ENCODE results near the gene ITGB6.

The ITGB6 gene

GRCh38 chr2:160221391-160222276, 21.6 kb upstream of the ITGB6 start:
- H3K9ac ChIP-seq (ENCODE audit: low read depth in 1 of 2, low read length in 2 of 2), result peak overlapping the region; percentile 18 to 48
- H3K27ac ChIP-seq (ENCODE audit: low read depth, low read length), result peak overlapping the region; percentile 83
- no peak overlapping the region for H3K4me3 ChIP-seq (ENCODE audit: low read depth in 1 of 2, low read length in 2 of 2)
- no peaks in the 10 kb centered on the region for H3K9me3 ChIP-seq (ENCODE audit: control insufficient read depth in 1 of 2, low read length in 2 of 2)
- H3K36me3 ChIP-seq (ENCODE audit: control insufficient read depth in 1 of 2, insufficient read depth in 2 of 2, low read length in 2 of 2), result no peaks in the 10 kb centered on the region
- peaks cover 38 to 67% of the 10 kb centered on the region in 2 donors for H3K4me1 ChIP-seq (ENCODE audit: control insufficient read depth in 1 of 2, insufficient read depth in 2 of 2, low read length in 2 of 2)
- H3K27me3 ChIP-seq (ENCODE audit: control insufficient read depth in 1 of 2, insufficient read depth in 2 of 2, low read length in 2 of 2), result no peaks in the 10 kb centered on the region

- Histone ChIP-seq H3K9me3 (ENCODE audit: control insufficient read depth in 1 of 2, low read length in 2 of 2) (no peaks in the 10 kb centered on the region), H3K36me3 (ENCODE audit: control insufficient read depth in 1 of 2, insufficient read depth in 2 of 2, low read length in 2 of 2) (no peaks in the 10 kb centered on the region), H3K4me3 (ENCODE audit: low read depth in 1 of 2, low read length in 2 of 2) (no peak overlapping the region), H3K9ac (ENCODE audit: low read depth in 1 of 2, low read length in 2 of 2) (peak overlapping the region in 1 of 2 donors; percentile 21), H3K4me1 (ENCODE audit: control insufficient read depth in 1 of 2, insufficient read depth in 2 of 2, low read length in 2 of 2) (peaks cover 33 to 59% of the 10 kb centered on the region in 2 donors), H3K27me3 (ENCODE audit: control insufficient read depth in 1 of 2, insufficient read depth in 2 of 2, low read length in 2 of 2) (no peaks in the 10 kb centered on the region), H3K27ac (ENCODE audit: low read depth, low read length) (no peak overlapping the region)
These were observed 20.5 kb upstream of the ITGB6 start for GRCh38 chr2:160220545-160221009.

GRCh38 chr2:160220026-160220425, 20.0 kb upstream of the ITGB6 start:
- Histone ChIP-seq H3K36me3 (ENCODE audit: control insufficient read depth in 1 of 2, insufficient read depth in 2 of 2, low read length in 2 of 2) (no peaks in the 10 kb centered on the region), H3K9me3 (ENCODE audit: control insufficient read depth in 1 of 2, low read length in 2 of 2) (no peaks in the 10 kb centered on the region), H3K4me1 (ENCODE audit: control insufficient read depth in 1 of 2, insufficient read depth in 2 of 2, low read length in 2 of 2) (peaks cover 33 to 54% of the 10 kb centered on the region in 2 donors), H3K27ac (ENCODE audit: low read depth, low read length) (no peak overlapping the region), H3K9ac (ENCODE audit: low read depth in 1 of 2, low read length in 2 of 2) (no peak overlapping the region), H3K4me3 (ENCODE audit: low read depth in 1 of 2, low read length in 2 of 2) (no peak overlapping the region), H3K27me3 (ENCODE audit: control insufficient read depth in 1 of 2, insufficient read depth in 2 of 2, low read length in 2 of 2) (no peaks in the 10 kb centered on the region)

- H3K9ac ChIP-seq (ENCODE audit: low read depth in 1 of 2, low read length in 2 of 2), result no peak overlapping the region
- no peaks in the 10 kb centered on the region for H3K9me3 ChIP-seq (ENCODE audit: control insufficient read depth in 1 of 2, low read length in 2 of 2)
- H3K4me1 ChIP-seq (ENCODE audit: control insufficient read depth in 1 of 2, insufficient read depth in 2 of 2, low read length in 2 of 2), result peaks cover 11% of the 10 kb centered on the region in 2 donors
- no peaks in the 10 kb centered on the region for H3K27me3 ChIP-seq (ENCODE audit: control insufficient read depth in 1 of 2, insufficient read depth in 2 of 2, low read length in 2 of 2)
- H3K36me3 ChIP-seq (ENCODE audit: control insufficient read depth in 1 of 2, insufficient read depth in 2 of 2, low read length in 2 of 2), result no peaks in the 10 kb centered on the region
- no peak overlapping the region for H3K27ac ChIP-seq (ENCODE audit: low read depth, low read length)
- no peak overlapping the region for H3K4me3 ChIP-seq (ENCODE audit: low read depth in 1 of 2, low read length in 2 of 2)
These were observed 14.7 kb upstream of the ITGB6 start for GRCh38 chr2:160214461-160215445.

- no peak overlapping the region for H3K27ac ChIP-seq (ENCODE audit: low read depth, low read length)
- H3K27me3 ChIP-seq (ENCODE audit: control insufficient read depth in 1 of 2, insufficient read depth in 2 of 2, low read length in 2 of 2), result no peaks in the 10 kb centered on the region
- peaks cover 20 to 21% of the 10 kb centered on the region in 2 donors for H3K4me1 ChIP-seq (ENCODE audit: control insufficient read depth in 1 of 2, insufficient read depth in 2 of 2, low read length in 2 of 2)
- H3K9ac ChIP-seq (ENCODE audit: low read depth in 1 of 2, low read length in 2 of 2), result no peak overlapping the region
- no peak overlapping the region for H3K4me3 ChIP-seq (ENCODE audit: low read depth in 1 of 2, low read length in 2 of 2)
- H3K9me3 ChIP-seq (ENCODE audit: control insufficient read depth in 1 of 2, low read length in 2 of 2), result no peaks in the 10 kb centered on the region
- H3K36me3 ChIP-seq (ENCODE audit: control insufficient read depth in 1 of 2, insufficient read depth in 2 of 2, low read length in 2 of 2), result no peaks in the 10 kb centered on the region
These were observed 13.4 kb upstream of the ITGB6 start for GRCh38 chr2:160213511-160213910.

GRCh38 chr2:160210599-160211138, 10.6 kb upstream of the ITGB6 start:
- no peaks in the 10 kb centered on the region for H3K27me3 ChIP-seq (ENCODE audit: control insufficient read depth in 1 of 2, insufficient read depth in 2 of 2, low read length in 2 of 2)
- H3K27ac ChIP-seq (ENCODE audit: low read depth, low read length), result no peak overlapping the region
- H3K9me3 ChIP-seq (ENCODE audit: control insufficient read depth in 1 of 2, low read length in 2 of 2), result no peaks in the 10 kb centered on the region
- peaks cover 32 to 35% of the 10 kb centered on the region in 2 donors for H3K4me1 ChIP-seq (ENCODE audit: control insufficient read depth in 1 of 2, insufficient read depth in 2 of 2, low read length in 2 of 2)
- no peaks in the 10 kb centered on the region for H3K36me3 ChIP-seq (ENCODE audit: control insufficient read depth in 1 of 2, insufficient read depth in 2 of 2, low read length in 2 of 2)
- no peak overlapping the region for H3K9ac ChIP-seq (ENCODE audit: low read depth in 1 of 2, low read length in 2 of 2)
- H3K4me3 ChIP-seq (ENCODE audit: low read depth in 1 of 2, low read length in 2 of 2), result no peak overlapping the region

GRCh38 chr2:160209516-160209856, 9.4 kb upstream of the ITGB6 start:
- Histone ChIP-seq H3K4me3 (ENCODE audit: low read depth in 1 of 2, low read length in 2 of 2) (no peak overlapping the region), H3K27me3 (ENCODE audit: control insufficient read depth in 1 of 2, insufficient read depth in 2 of 2, low read length in 2 of 2) (no peaks in the 10 kb centered on the region), H3K9me3 (ENCODE audit: control insufficient read depth in 1 of 2, low read length in 2 of 2) (no peaks in the 10 kb centered on the region), H3K36me3 (ENCODE audit: control insufficient read depth in 1 of 2, insufficient read depth in 2 of 2, low read length in 2 of 2) (no peaks in the 10 kb centered on the region), H3K4me1 (ENCODE audit: control insufficient read depth in 1 of 2, insufficient read depth in 2 of 2, low read length in 2 of 2) (peaks cover 36 to 43% of the 10 kb centered on the region in 2 donors), H3K27ac (ENCODE audit: low read depth, low read length) (no peak overlapping the region), H3K9ac (ENCODE audit: low read depth in 1 of 2, low read length in 2 of 2) (no peak overlapping the region)

GRCh38 chr2:160208655-160209515, 8.8 kb upstream of the ITGB6 start:
- Histone ChIP-seq H3K9ac (ENCODE audit: low read depth in 1 of 2, low read length in 2 of 2) (peak overlapping the region; percentile 10 to 45), H3K27ac (ENCODE audit: low read depth, low read length) (peak overlapping the region; percentile 54), H3K9me3 (ENCODE audit: control insufficient read depth in 1 of 2, low read length in 2 of 2) (no peaks in the 10 kb centered on the region), H3K36me3 (ENCODE audit: control insufficient read depth in 1 of 2, insufficient read depth in 2 of 2, low read length in 2 of 2) (no peaks in the 10 kb centered on the region), H3K27me3 (ENCODE audit: control insufficient read depth in 1 of 2, insufficient read depth in 2 of 2, low read length in 2 of 2) (no peaks in the 10 kb centered on the region), H3K4me1 (ENCODE audit: control insufficient read depth in 1 of 2, insufficient read depth in 2 of 2, low read length in 2 of 2) (peaks cover 36 to 43% of the 10 kb centered on the region in 2 donors), H3K4me3 (ENCODE audit: low read depth in 1 of 2, low read length in 2 of 2) (no peak overlapping the region)

Measured in duodenal mucosa (tissue), 2 donors.